Vagina (tissue), 2 donors: Measurements from ENCODE around the gene SLC19A1.

ENCODE experiments used
- CTCF ChIP-seq, 3 experiments: fragments of 450-650 bp in 2 of 3; fragments of 200-600 bp in 1 of 3; sonication (generic) in 1 of 3; IDR thresholded peaks; one replicate each; pipeline ENCODE4 v1.5.1; 2017 to 2019; ENCODE audit warnings: antibody characterized with exemption in 3 of 3, mild to moderate bottlenecking in 2 of 3, moderate library complexity in 2 of 3
- POLR2A ChIP-seq, 2 donors: fragments of 450-650 bp; IDR thresholded peaks; one replicate each; pipeline ENCODE4 v1.6.1; 2017; ENCODE audit warnings: antibody characterized with exemption in 2 of 2, mild to moderate bottlenecking in 2 of 2, moderate library complexity in 2 of 2

DNA sequence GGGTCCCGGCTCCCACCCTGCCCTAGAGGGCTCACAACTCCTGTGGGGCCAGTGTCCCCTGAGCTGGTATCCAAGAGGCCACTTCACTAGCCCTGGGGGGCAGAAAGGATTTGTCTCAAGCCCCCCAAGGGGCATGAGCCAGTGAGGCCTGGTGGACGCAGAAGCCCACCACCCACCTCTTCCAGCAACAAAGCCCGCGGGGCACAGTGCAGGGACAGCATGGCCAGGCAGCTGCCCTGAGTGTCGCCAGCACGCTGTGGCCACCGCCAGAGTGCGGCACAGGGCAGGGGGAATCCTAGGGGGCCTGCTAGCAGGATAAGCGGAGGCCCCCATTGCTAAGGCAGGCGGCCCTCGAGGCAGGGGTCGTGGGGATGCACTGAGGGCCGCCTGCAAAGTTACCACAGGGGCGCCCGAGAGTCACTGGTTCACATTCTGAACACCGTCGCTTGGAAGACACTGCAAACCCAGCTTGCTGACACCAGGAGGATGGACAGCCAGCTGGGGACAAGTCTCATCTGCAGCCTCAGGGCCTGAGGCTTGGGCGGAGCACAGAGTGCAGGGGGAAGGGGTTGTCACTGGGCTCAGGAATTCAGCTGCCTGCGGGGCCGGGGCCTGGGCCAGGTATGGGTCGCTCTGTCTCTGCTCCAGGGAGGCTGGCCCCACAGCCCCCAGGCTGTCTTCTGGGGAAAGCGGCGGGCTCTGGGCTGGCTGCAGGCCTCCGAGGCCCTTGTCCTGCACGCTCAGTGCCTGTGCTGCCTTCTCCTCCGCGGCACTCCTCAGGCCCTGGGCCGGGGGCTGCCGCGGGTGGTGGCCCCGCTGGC lies 26.8 kb downstream of the SLC19A1 start:
- no peak for TF ChIP-seq CTCF (IDR thresholded peaks at IDR 0.05)
- no peak for TF ChIP-seq POLR2A (IDR thresholded peaks at IDR 0.05)
